Measurements from ENCODE around the gene SLC24A3. TPM values are rescaled to one million over a fixed set of nuclear protein-coding genes. Genes with fewer than 3 reads are reported as not detected.
A peak's percentile ranks its signal among the peaks of the same experiment; 100 is the strongest.

Gene SLC24A3
- total and polyA plus RNA-seq, 9 donors = 4.8 to 40.5 (median 18.6) TPM

- no peak overlapping the region for H3K27ac ChIP-seq
- no peaks in the 10 kb centered on the region for H3K9me3 ChIP-seq
- no peaks in the 10 kb centered on the region for H3K36me3 ChIP-seq
- H3K27me3 ChIP-seq = no peaks in the 10 kb centered on the region
- peaks cover 12% of the 10 kb centered on the region for H3K4me1 ChIP-seq (ENCODE audit: insufficient read depth)
- TF ChIP-seq CTCF (IDR thresholded peaks at IDR 0.05) (no peak), EP300 (IDR thresholded peaks at IDR 0.05) (no peak), POLR2A (IDR thresholded peaks at IDR 0.05) (no peak)
- no peak for DNase-seq
- intact Hi-C loops (cut with DNase I) = no loop called here
- WGBS, 3 donors = 94 to 96% (median 94%) methylated on average over 7 of the region's 7 CpGs
- H3K4me3 ChIP-seq = no peak overlapping the region
Measured at GRCh38 chr20:19768325-19768842, 555.9 kb downstream of the SLC24A3 start.

GRCh38 chr20:19769507-19769906 lies 557.1 kb downstream of the SLC24A3 start:
- no peak overlapping the region for H3K27ac ChIP-seq
- TF ChIP-seq POLR2A (IDR thresholded peaks at IDR 0.05) = no peak
- no peak for TF ChIP-seq CTCF (IDR thresholded peaks at IDR 0.05)
- 73 to 86% (median 77%) methylated on average over 2 of the region's 2 CpGs for WGBS, 3 donors
- no peaks in the 10 kb centered on the region for H3K36me3 ChIP-seq
- H3K4me3 ChIP-seq = no peak overlapping the region
- no peaks in the 10 kb centered on the region for H3K27me3 ChIP-seq
- DNase-seq = no peak
- H3K9me3 ChIP-seq = no peaks in the 10 kb centered on the region
- intact Hi-C loops (cut with DNase I) = no loop called here
- H3K4me1 ChIP-seq (ENCODE audit: insufficient read depth) = peaks cover 13% of the 10 kb centered on the region

- intact Hi-C loops (cut with DNase I) = no loop called here
- no peaks in the 10 kb centered on the region for H3K27me3 ChIP-seq
- peak in 1 of 5 donors; percentile 14 for DNase-seq
- H3K4me3 ChIP-seq = no peak overlapping the region
- peaks cover 12% of the 10 kb centered on the region for H3K4me1 ChIP-seq (ENCODE audit: insufficient read depth)
- H3K9me3 ChIP-seq = no peaks in the 10 kb centered on the region
- TF ChIP-seq EP300 (IDR thresholded peaks at IDR 0.05) (no peak), CTCF (IDR thresholded peaks at IDR 0.05) (no peak), POLR2A (IDR thresholded peaks at IDR 0.05) (no peak)
- no peaks in the 10 kb centered on the region for H3K36me3 ChIP-seq
- 25 to 56% (median 27%) methylated on average over 6 of the region's 6 CpGs for WGBS, 3 donors
- H3K27ac ChIP-seq = no peak overlapping the region
Measured at GRCh38 chr20:19770375-19770774, 557.9 kb downstream of the SLC24A3 start.

- intact Hi-C loops (cut with DNase I) = no loop called here
Measured at GRCh38 chr20:19771031-19771430, 558.6 kb downstream of the SLC24A3 start.

More at GRCh38 chr20:19771031-19771430, 558.6 kb downstream of the SLC24A3 start:
- no peak overlapping the region for H3K4me3 ChIP-seq
- H3K9me3 ChIP-seq = no peaks in the 10 kb centered on the region
- TF ChIP-seq CTCF (IDR thresholded peaks at IDR 0.05) (no peak), POLR2A (IDR thresholded peaks at IDR 0.05) (no peak), EP300 (IDR thresholded peaks at IDR 0.05) (no peak)
- no peak for DNase-seq
- no peaks in the 10 kb centered on the region for H3K27me3 ChIP-seq
- H3K4me1 ChIP-seq (ENCODE audit: insufficient read depth) = peaks cover 12% of the 10 kb centered on the region
- H3K36me3 ChIP-seq = no peaks in the 10 kb centered on the region
- no peak overlapping the region for H3K27ac ChIP-seq
- 95 to 98% (median 97%) methylated on average over 2 of the region's 2 CpGs for WGBS, 3 donors
